ENCODE data around the gene UGT1A7.

Gene UGT1A7

GRCh38 chr2:233818639-233819621, 137.2 kb downstream of the UGT1A7 start:
- no peak for DNase-seq (ENCODE audit: low read depth)

GRCh38 chr2:233819884-233820773, 138.4 kb downstream of the UGT1A7 start:
- DNase-seq (ENCODE audit: low read depth), result no peak

GRCh38 chr2:233820774-233821105, 139.0 kb downstream of the UGT1A7 start:
- no peak for DNase-seq (ENCODE audit: low read depth)

- DNase-seq (ENCODE audit: low read depth), result no peak
Measured at GRCh38 chr2:233821196-233821595, 139.5 kb downstream of the UGT1A7 start.

- DNase-seq (ENCODE audit: low read depth), result no peak
Measured at GRCh38 chr2:233821709-233822100, 140.0 kb downstream of the UGT1A7 start.

GRCh38 chr2:233822101-233822771, 140.5 kb downstream of the UGT1A7 start:
- no peak for DNase-seq (ENCODE audit: low read depth)
